ENCODE data around the gene SP7.
"Not testable (repeated sequence)": the region's sequence is repeated elsewhere in the genome, so short reads cannot be mapped to it uniquely, and the experiment has no call there.

SP7 gene

DNA sequence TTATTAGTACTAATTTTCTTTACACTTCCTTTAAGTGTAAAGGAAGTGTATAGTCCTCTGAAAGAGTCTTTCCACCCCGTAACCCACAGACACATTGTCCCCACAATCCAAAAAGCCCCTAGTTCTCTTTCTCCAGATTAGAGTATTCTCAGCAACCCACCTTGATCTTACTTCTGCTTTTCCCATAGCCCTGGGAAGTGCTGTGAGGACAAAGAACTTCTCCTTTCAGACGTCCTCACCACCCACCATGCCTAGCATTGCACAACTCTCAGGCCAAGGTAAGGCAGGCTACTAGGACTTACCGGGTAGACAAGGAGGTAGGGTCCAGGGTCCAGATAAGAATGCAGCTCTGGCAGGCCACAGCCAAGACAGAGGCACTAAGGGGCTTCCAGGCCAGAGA, 22.2 kb downstream of the SP7 start:
- DNase-seq, result no peak

DNA sequence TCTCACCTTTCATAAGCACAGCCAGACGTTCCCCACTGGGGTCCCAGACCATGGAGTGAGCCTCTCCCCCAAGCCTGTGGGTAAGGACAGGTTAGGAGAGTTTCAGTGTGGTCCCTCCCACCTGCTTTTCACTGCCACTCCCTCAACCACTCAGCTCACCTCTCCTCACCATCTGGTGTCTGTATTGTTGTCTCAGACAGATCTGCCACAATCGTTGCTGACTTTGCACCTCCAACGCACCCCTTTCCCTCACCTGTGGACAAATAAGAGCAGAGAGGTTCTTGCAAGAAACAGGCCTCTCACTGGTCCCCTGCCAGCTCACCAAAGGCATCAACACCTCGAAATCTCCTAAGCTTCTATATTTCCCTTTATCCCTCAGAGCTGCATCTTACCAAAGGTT, 27.9 kb downstream of the SP7 start:
- DNase-seq, result no peak

DNA sequence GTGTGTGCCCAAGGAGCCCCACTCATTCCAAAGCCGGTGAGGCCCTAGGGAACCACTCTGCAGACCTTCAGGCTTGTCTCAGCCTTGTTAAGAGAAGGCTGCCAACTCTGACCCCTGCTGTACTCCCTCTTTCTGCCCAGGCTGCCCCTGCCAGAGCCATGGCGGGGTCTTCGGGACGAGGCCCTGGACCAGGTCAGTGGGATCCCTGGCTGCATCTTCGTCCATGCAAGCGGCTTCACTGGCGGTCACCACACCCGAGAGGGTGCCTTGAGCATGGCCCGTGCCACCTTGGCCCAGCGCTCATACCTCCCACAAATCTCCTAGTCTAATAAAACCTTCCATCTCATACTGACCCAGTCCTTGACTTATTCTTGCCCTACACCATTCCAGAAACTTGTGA, 29.3 kb downstream of the SP7 start:
- DNase-seq, result no peak

DNA sequence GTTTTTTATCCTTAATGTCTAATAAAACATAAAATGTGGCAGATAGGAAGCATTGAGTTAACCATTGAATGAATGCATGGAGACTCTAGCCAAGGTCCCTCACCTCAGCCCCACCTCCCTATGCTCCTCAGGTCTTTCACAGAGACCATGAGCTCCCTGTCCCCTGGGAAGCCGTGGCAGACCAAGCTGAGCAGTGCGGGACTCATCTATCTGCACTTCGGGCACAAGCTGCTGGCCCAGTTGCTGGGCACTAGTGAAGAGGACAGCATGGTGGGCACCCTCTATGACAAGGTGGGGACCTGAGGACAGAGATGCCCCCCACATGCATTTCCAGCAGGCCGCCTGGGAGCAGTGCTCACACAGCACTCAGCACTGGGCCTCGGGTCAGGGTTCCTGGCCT, 33.3 kb downstream of the SP7 start:
- no peak for DNase-seq

DNA sequence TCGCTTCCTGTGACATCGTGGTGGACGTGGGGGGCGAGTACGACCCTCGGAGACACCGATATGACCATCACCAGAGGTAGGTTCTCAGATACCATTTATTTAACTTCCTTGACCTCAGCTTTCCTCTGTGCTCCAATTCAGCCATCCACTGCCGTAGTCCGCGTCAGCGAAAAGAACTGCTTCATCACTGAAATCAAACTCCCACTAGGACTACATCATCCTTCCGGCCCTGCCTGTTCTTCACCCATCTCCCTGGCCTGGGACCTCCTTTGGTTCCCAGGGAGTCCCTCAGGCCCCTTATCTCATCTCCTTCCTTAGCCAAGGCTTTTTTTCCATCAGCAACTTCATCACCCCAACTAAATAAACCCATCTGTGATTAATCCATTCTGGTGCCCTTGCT, 36.0 kb downstream of the SP7 start:
- DNase-seq, result peak in 1 of 6 experiments; percentile 26

DNA sequence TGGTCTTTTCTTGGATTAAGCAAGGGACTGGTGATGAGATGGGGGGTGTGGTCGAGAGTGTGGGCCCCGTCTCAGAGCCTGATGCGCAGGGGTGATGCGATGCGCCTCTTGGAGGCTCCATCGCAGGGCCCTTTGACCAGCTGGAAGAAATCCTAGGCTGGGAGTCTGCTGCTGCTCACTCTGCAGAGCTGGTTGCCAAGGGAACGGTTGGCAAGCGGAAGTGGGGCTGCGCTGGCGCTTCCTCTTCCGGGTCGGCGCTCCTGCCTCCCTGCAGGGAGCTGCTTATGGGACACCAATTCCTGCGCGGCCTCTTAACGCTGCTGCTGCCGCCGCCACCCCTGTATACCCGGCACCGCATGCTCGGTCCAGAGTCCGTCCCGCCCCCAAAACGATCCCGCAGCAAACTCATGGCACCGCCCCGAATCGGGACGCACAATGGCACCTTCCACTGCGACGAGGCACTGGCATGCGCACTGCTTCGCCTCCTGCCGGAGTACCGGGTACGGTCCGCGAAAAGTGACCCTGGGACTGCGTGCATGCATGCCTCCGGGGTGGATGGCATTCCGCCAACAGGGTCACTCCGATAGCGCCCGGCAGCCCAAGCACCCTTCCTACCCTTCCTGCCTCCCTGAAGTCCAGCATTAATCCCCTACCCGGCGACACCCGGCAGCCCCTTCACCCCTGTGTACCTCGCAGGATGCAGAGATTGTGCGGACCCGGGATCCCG, 36.5 kb downstream of the SP7 start, which contains the start of gene MYG1:
Gene MYG1 (plus strand): TSS at position 242 of the 727 bp plus-strand sequence. CDS start 43 bp downstream, at position 285.
- peak; percentile 75 to 84 (median 79) for DNase-seq

DNA sequence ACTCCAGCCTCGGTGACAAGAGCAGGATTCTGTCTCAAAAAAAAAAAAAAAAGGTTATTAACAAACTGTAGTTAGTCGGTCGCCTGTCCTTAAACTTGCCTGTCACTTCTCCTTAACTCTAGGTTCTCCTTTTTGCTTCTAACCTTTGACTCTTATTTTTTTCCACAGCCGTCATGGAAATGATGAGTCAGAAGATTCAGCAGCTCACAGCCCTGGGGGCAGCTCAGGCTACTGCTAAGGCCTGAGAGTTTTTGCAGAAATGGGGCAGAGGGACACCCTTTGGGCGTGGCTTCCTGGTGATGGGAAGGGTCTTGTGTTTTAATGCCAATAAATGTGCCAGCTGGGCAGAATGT, 37.1 kb downstream of the SP7 start:
- peak in 2 of 6 experiments; percentile 20 to 49 for DNase-seq

DNA sequence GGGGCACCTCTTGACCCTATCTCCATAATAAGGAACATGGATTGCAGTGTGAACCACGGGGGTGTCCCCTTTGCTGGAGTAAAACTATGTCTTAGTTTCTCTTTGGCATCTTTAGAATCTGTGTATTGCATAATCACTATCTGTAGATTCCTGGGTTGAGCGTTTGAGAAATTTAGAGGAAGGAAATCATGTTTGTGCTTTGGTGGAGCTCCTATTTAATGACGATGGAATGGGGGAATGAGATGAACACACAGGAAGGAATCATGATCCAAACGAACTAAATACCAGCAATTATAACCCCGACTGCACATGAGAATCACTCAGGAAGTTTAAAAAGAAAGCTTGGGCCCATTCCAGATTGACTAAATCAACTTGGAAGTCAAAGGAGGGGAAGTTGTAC, 38.0 kb downstream of the SP7 start:
- DNase-seq, result no peak

DNA sequence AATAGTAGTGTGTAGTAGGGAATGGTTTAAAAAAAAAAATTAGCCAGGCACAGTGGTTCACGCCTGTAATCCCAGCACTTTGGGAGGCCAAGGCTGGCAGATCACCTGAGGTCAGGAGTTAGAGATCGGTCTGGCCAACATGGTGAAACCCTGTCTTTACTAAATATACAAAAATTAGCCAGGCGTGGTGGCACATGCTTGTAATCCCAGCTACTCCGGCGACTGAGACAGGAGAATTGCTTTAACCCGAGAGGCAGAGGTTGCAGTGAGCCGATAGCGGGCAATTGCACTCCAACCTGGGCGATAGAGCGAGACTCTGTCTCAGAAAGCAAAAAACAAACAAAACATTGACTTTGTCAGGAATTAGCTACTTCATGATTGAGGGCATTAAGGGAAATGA, 39.0 kb downstream of the SP7 start:
- not testable (repeated sequence) for DNase-seq

DNA sequence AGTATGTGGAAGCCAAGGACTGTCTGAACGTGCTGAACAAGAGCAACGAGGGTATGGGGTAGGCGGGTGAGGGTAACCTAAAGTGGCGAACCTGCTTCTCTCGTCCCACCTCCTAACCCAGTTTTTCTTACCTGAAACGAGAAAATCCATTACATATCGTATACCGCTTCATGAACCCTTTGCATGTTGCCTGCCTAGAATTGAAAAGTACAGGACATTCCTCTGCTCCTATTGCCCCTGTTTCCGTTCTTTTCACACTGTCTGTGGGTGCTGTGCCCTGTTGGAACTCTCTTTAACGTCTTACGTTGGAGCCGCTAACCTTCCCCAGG, 40.3 kb downstream of the SP7 start:
- DNase-seq, result no peak

DNA sequence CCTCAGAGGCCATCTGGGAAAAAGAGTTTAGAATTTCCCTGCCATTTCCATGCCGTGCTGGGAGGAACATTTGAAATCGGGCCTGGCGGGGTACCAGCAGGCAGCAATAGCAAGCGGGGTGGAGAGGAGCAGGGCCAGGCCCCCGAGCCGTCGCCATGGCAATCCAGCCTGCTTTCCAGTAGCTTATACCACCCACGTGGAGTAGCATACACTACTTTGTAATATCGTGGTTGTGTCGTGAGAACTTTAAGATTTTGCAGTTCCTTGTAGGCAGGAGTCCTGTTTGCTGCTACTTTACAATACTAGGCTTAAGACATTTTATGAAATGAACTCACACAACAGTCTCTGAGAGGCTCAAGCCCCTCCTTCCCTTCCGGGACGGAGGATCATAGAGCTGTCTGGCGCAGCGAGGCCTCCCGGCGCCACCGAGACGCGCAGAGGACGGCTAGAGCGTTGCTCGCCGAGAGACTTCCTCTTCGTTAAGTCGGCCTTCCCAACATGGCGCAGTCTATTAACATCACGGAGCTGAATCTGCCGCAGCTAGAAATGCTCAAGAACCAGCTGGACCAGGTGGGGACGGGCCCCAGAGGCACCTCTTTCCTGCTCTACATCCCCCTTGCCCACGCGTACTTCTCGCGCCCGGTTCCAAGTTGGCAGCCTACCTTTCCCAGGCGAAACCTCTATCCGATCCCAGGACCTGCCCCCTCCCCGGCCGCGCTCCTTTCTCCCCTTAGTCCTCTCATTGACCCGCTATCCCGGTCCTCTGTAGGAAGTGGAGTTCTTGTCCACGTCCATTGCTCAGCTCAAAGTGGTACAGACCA, 40.9 kb downstream of the SP7 start, which contains the start of gene PFDN5:
Gene PFDN5 (plus strand): TSS at position 473 of the 821 bp plus-strand sequence. CDS start 26 bp downstream, at position 499.
- peak; percentile 73 to 92 (median 83) for DNase-seq

DNA sequence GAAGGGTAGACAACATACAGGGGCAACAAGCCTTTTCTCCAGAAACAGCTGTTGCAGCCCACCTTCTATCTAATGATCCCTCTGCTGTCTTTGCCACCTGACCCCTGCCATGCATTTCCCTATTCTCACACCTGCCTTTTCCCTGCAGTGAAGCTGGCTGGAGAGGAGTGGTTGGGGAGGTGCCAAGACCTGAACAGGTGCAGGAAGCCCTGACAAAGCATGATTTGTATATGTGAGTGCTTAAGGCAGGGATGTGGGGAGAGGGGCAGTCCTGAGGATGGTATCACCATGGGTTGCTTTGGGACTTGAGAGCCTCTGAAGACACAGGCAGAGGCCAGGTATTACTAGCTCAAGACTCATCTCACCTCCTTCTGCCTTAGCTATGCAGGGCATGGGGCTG, 43.7 kb downstream of the SP7 start:
- no peak for DNase-seq

DNA sequence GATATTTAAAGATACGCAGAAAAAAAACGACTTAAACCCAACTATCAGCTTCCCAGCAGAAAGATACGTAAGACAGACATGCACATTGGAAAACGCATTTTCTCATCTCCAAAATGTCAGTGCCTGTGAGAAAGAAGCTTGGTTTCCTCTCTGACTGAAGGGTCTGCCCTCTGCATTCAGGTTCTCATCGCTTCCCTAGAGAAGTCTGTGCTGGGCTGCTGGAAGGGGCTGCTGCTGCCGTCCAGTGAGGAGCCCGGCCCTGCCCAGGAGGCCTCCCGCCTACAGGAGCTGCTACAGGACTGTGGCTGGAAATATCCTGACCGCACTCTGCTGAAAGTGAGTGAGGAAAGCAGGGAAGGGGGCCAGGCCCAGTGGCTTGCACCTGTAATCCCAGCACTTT, 45.5 kb downstream of the SP7 start:
- no peak for DNase-seq

DNA sequence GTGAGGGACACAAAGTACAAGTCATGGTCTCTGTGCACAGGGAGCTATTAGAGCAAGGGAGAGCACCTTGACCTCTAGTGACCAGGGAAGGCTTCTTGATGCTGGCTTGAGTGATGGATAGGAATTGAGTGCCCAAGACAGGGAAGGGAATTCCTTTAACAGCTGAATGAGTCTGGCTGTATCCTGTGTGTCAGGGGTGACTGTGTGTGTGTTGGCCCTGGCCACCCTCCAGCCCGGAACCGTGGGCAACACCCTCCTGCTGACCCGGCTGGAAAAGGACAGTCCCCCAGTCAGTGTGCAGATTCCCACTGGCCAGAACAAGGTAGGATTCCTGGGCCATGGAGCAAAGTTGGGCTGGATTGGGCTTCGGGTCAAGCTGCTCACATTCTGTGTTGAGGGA, 46.3 kb downstream of the SP7 start:
- DNase-seq, result no peak

DNA sequence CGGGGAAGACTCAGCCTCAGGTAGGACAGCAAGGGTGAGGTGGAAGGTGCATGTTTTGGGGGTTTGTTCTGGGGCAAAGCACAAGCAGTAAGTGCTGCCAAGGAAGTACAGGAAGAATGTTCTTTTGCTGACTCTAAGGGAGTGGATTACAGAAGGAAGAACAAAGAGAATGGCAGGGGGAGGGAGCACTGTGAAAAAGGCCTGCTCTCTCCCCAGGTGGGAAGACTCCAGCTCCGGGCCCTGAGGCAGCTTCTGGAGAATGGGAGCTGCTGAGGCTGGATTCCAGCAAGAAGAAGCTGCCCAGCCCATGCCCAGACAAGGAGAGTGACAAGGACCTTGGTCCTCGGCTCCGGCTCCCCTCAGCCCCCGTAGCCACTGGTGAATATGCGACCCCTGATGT, 47.8 kb downstream of the SP7 start:
- DNase-seq, result no peak

DNA sequence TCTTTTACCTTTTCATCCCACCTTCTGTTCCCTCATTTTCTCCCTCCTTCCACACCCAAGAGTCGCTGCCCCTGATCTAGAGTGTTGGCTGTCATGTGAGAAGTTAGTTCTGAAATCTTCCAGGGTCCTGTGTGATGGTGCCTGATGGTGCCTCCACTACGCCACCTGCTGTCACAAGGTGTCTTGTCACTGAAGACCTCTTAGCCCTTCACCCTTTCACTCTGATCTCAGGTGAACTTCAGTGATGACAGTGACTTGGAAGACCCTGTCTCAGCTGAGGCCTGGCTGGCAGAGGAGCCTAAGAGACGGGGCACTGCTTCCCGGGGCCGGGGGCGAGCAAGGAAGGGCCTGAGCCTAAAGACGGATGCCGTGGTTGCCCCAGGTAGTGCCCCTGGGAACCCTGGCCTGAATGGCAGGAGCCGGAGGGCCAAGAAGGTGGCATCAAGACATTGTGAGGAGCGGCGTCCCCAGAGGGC, 48.4 kb downstream of the SP7 start:
- DNase-seq, result peak; percentile 50 to 77 (median 67)

DNA sequence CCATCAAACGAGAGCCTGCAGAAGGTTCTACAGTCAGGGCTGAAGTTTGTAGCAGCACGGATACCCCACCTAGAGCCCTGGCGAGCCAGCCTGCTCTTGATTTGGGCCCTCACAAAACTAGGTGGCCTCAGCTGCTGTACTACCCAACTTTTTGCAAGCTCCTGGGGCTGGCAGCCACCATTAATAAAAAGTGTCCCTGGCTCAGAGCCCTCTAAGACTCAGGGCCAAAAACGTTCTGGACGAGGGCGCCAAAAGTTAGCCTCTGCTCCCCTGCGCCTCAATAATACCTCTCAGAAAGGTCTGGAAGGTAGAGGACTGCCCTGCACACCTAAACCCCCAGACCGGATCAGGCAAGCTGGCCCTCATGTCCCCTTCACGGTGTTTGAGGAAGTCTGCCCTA, 49.7 kb downstream of the SP7 start:
- DNase-seq, result no peak

DNA sequence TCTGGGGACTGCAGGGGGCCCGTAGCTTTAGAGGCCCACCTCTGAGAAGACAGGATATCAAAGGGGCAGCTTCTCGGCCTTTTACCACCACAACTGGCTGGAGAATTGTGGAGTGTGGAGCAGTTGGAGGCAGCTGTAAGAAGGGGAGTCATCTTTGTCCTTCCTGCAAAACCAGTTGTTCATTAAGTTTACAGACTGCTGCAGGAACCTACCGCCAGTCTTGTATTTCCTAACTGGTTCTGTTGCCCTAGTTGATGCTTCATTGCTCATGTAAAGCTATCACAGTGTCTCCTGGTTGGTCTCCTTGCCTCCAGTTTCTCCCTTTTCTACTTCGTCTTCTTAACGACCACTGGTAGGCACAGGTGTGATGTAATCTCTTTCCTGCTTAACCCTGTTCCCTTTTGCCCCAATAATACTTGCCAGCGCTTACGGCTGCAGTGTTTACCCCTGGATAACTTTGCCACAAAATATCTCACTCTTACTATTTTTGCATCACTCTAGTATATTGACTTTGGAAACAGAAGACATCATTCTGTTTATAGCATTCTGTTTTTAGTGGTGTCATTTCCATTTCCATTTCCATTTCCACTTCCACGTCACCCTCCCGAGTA, 56.2 kb downstream of the SP7 start:
- no peak for DNase-seq

DNA sequence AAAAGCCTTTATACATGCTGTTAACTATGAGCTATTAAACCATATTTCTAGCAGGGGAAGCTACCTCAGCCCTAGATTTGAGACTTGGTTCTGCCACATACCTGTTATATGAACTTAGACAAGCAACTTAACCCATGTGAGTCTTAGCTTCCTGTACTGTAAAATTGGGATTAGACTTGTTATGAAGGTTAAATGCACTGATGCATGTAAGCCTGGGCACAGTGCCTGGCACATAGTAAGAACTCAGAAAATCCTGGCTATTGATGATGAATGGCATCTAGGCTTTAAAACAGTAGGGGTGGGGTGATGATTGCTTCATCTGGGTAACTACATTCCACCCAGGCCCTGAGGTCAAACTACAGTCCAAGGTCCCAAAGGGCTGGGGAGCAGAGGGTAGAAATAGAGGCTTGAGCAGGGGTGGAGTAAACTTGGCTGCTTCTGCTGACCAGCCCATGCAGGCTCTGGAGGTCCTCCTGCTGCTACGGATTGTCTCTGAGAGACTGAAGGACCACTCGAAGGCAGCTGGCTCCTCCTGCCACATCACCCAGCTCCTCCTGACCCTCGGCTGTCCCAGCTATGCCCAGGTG, 56.8 kb downstream of the SP7 start:
- no peak for DNase-seq

DNA sequence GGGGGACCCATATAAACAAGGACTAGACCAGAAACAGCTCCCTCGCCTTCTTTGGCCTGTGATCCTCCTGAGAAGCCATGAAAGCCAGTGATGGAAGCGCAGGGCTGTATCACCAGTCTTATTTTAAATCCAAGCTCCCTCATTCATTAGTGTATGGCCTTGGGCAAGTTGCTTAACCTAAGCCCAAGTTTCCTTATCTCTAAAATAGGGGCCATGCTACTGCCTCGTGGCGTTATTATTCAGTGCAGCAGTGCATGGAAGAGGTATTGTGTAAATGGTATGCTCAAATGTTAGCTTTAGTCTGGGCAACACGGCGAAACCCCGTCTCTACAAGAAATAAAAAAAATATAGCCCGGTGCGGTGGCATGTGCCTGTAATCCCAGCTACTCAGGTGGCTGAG, 58.2 kb downstream of the SP7 start:
- DNase-seq, result no peak
